MM.1S (cell line): ENCODE measurements around the gene RAB6D.
"Not testable (repeated sequence)": the region's sequence is repeated elsewhere in the genome, so short reads cannot be mapped to it uniquely, and the experiment has no call there.

Experiments used
- DNase-seq: peaks from one replicate; pipeline ENCODE4 v3.0.0-alpha.2; 2015
- H2AFZ ChIP-seq: fragments of 300-600 bp; sonication (generic); 2 replicates; pipeline ENCODE4 v1.6.0; 2016; ENCODE audit warnings: antibody characterized with exemption, low read length
- H3F3A ChIP-seq: fragments of 300-600 bp; sonication (generic); 2 replicates; pipeline ENCODE4 v1.6.1; 2016; ENCODE audit warnings: mild to moderate bottlenecking, antibody characterized with exemption, low read length, moderate library complexity, mixed read lengths; ENCODE audit not compliant: insufficient read depth
- H3K27ac ChIP-seq: fragments of 300-600 bp; sonication (generic); 2 replicates; pipeline ENCODE4 v1.5.1; 2016; ENCODE audit warnings: mild to moderate bottlenecking, low read length
- H3K27me3 ChIP-seq: fragments of 300-600 bp; sonication (generic); replicated peaks from 2 replicates; pipeline ENCODE4 v1.6.0; 2016; ENCODE audit warnings: low read length; ENCODE audit not compliant: insufficient read depth
- H3K36me3 ChIP-seq: fragments of 300-600 bp; sonication (generic); replicated peaks from 2 replicates; pipeline ENCODE4 v1.6.1; 2016; ENCODE audit warnings: mild to moderate bottlenecking, low read length, mixed read lengths; ENCODE audit not compliant: insufficient read depth
- H3K4me1 ChIP-seq: fragments of 300-600 bp; sonication (generic); 2 replicates; pipeline ENCODE4 v1.6.1; 2016; ENCODE audit warnings: low read length, mixed read lengths
- H3K4me2 ChIP-seq: fragments of 300-600 bp; sonication (generic); 2 replicates; pipeline ENCODE4 v1.6.0; 2016; ENCODE audit warnings: low read depth, low read length
- H3K4me3 ChIP-seq: fragments of 300-600 bp; sonication (generic); 2 replicates; pipeline ENCODE4 v1.5.1; 2016; ENCODE audit warnings: low read length, mixed read lengths
- H3K79me2 ChIP-seq: fragments of 300-600 bp; sonication (generic); 2 replicates; pipeline ENCODE4 v1.6.1; 2016; ENCODE audit warnings: mixed run types, low read length, mixed read lengths
- H3K9ac ChIP-seq: fragments of 300-600 bp; sonication (generic); 2 replicates; pipeline ENCODE4 v1.6.1; 2016; ENCODE audit warnings: low read length, mixed read lengths
- H3K9me2 ChIP-seq: fragments of 300-600 bp; sonication (generic); replicated peaks from 2 replicates; pipeline ENCODE4 v1.6.1; 2016; ENCODE audit warnings: mild to moderate bottlenecking, low read length, mixed read lengths; ENCODE audit not compliant: insufficient read depth
- H3K9me3 ChIP-seq: fragments of 300-600 bp; sonication (generic); replicated peaks from 2 replicates; pipeline ENCODE4 v1.6.1; 2016; ENCODE audit warnings: mild to moderate bottlenecking, low read length, mixed read lengths; ENCODE audit not compliant: insufficient read depth
- H4K20me1 ChIP-seq: fragments of 300-600 bp; sonication (generic); 2 replicates; pipeline ENCODE4 v1.6.1; 2016; ENCODE audit warnings: mild to moderate bottlenecking, low read length, moderate library complexity, mixed read lengths; ENCODE audit not compliant: insufficient read depth
- EZH2 ChIP-seq: fragments of 300-600 bp; sonication (generic); optimal IDR thresholded peaks from 2 replicates; pipeline ENCODE3; 2017; ENCODE audit warnings: low read depth, mild to moderate bottlenecking, antibody characterized with exemption, low read length, mixed read lengths
- EZH2phosphoT487 ChIP-seq: fragments of 300-600 bp; sonication (generic); IDR thresholded peaks from 2 replicates; pipeline ENCODE4 v1.6.1; 2018; ENCODE audit warnings: antibody characterized with exemption, low read length
- TF ChIP-seq, protein P1 (sequence below): fragments of 300-600 bp; sonication (generic); IDR thresholded peaks from 2 replicates; pipeline ENCODE4 v1.5.1; 2016; ENCODE audit warnings: antibody characterized with exemption, low read length, mixed read lengths

Gene RAB6D

DNA sequence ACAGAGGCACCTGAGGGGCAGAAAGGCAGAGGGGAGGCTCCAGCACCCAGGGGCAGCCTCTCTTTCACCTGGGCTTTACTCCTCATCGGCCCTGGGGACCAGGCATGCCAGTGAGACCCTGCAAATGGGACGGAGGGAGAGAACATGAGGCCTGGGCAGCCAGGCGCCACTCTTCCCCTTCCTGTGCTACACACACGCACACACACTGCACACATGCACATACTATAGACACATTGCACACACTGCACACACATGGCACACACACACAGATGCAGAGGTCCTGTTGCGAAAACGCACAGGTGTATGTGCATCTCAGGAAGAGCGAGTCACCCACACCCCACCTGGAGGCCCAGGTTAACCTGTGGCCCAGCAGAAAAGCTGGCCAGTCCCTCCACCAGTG is 3.4 kb upstream of the RAB6D start:
- Histone ChIP-seq H3K9me2 (no peaks in the 10 kb centered on the region), H3K4me2 (no peak overlapping the region)

DNA sequence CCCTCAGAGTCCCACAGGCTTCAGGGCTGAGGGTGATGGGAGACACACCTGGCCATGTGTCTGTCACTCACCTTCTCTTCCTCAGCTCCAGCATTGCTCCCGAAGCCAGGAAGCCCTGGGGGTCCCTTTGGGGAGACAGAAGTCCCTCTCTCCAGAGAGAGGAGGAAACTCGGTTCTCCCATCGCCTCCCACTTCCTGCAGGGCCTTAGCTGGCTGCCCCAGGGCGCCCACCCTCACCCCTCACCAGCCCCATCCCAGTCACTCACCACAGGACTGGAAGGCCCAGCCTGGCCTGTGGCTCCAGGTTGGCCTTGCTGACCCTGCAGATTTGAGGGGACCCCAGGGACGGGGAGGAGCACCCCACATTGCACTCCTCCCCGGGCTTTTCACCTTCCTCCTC is 2.7 kb upstream of the RAB6D start:
- TF ChIP-seq EZH2phosphoT487 = no peak
- no peak overlapping the region for H3K27ac ChIP-seq
- no peaks in the 10 kb centered on the region for H3K9me2 ChIP-seq
- H2AFZ ChIP-seq = no peak overlapping the region
- H3K27me3 ChIP-seq = no peaks in the 10 kb centered on the region
- no peaks in the 10 kb centered on the region for H4K20me1 ChIP-seq
- DNase-seq = no peak
- no peaks in the 10 kb centered on the region for H3K9me3 ChIP-seq
- H3K36me3 ChIP-seq = no peaks in the 10 kb centered on the region
- no peak overlapping the region for H3K4me2 ChIP-seq
- no peak overlapping the region for H3K4me3 ChIP-seq
- H3K9ac ChIP-seq = no peak overlapping the region
- H3K79me2 ChIP-seq = no peaks in the 10 kb centered on the region
- no peaks in the 10 kb centered on the region for H3F3A ChIP-seq
- no peaks in the 10 kb centered on the region for H3K4me1 ChIP-seq

More for the DNA sequence above, 3.4 kb upstream of the RAB6D start:
- TF ChIP-seq, protein P1, sequence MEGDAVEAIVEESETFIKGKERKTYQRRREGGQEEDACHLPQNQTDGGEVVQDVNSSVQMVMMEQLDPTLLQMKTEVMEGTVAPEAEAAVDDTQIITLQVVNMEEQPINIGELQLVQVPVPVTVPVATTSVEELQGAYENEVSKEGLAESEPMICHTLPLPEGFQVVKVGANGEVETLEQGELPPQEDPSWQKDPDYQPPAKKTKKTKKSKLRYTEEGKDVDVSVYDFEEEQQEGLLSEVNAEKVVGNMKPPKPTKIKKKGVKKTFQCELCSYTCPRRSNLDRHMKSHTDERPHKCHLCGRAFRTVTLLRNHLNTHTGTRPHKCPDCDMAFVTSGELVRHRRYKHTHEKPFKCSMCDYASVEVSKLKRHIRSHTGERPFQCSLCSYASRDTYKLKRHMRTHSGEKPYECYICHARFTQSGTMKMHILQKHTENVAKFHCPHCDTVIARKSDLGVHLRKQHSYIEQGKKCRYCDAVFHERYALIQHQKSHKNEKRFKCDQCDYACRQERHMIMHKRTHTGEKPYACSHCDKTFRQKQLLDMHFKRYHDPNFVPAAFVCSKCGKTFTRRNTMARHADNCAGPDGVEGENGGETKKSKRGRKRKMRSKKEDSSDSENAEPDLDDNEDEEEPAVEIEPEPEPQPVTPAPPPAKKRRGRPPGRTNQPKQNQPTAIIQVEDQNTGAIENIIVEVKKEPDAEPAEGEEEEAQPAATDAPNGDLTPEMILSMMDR = no peak
- no peak for TF ChIP-seq EZH2
- TF ChIP-seq EZH2phosphoT487 = no peak
- no peak for DNase-seq
- Histone ChIP-seq H3K9me3 (no peaks in the 10 kb centered on the region), H3K27ac (no peak overlapping the region), H3K36me3 (no peaks in the 10 kb centered on the region), H3F3A (no peaks in the 10 kb centered on the region), H4K20me1 (no peaks in the 10 kb centered on the region), H3K4me3 (no peak overlapping the region), H3K4me1 (no peaks in the 10 kb centered on the region), H3K79me2 (no peaks in the 10 kb centered on the region), H3K27me3 (no peaks in the 10 kb centered on the region), H3K9ac (no peak overlapping the region), H2AFZ (no peak overlapping the region)

DNA sequence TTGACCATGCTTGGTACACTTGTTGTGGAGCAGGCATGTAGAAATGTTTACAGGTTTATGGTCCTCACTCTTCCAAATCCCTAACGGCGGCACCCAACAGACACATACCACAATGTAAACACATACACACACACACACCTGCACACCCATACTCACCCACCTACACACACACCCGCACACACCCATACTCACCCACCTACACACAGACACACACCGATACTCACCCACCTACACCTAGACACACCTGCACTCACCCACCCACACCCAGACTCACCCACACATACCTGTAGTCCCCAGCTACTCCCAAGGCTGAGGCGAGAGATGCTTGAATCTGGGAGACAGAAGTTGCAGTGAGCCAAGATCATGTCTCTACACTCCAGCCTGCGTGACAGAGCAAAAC is 1.5 kb upstream of the RAB6D start:
- H3F3A ChIP-seq = no peaks in the 10 kb centered on the region
- no peaks in the 10 kb centered on the region for H3K4me1 ChIP-seq
- DNase-seq = no peak
- H3K36me3 ChIP-seq = no peaks in the 10 kb centered on the region
- H3K9ac ChIP-seq = no peak overlapping the region
- TF ChIP-seq EZH2 = no peak
- TF ChIP-seq EZH2phosphoT487 = no peak
- TF ChIP-seq, protein P1 = no peak
- H3K27me3 ChIP-seq = no peaks in the 10 kb centered on the region
- no peaks in the 10 kb centered on the region for H3K79me2 ChIP-seq
- no peak overlapping the region for H3K4me3 ChIP-seq
- H4K20me1 ChIP-seq = no peaks in the 10 kb centered on the region
- H3K4me2 ChIP-seq = no peak overlapping the region
- no peak overlapping the region for H2AFZ ChIP-seq
- H3K27ac ChIP-seq = no peak overlapping the region
- H3K9me2 ChIP-seq = no peaks in the 10 kb centered on the region
- H3K9me3 ChIP-seq = no peaks in the 10 kb centered on the region

DNA sequence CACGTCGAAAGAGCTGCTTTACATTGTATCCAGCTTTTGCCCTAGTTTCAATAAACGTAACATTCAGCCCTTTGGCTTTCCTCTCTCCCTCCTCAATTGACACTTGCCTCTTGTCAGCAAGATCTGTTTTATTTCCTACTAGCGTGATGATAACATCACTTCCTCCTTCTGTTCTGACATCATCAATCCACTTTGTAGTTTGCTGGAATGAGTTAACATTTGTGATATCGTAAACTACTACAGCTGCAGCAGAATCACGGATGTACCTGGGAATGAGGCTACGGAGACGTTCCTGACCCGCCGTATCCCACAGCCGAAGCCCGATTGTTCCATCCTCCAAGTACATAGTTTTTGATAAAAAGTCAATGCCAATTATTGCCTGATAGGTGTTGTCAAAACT is 755 bp downstream of the RAB6D start:
- H2AFZ ChIP-seq, H3K9me2 ChIP-seq, H3K36me3 ChIP-seq, H3K4me1 ChIP-seq, H3K9ac ChIP-seq, H3K9me3 ChIP-seq, H3K27ac ChIP-seq, H3F3A ChIP-seq, H3K27me3 ChIP-seq, H3K4me2 ChIP-seq, DNase-seq, H4K20me1 ChIP-seq, H3K4me3 ChIP-seq, H3K79me2 ChIP-seq: not testable (repeated sequence)

DNA sequence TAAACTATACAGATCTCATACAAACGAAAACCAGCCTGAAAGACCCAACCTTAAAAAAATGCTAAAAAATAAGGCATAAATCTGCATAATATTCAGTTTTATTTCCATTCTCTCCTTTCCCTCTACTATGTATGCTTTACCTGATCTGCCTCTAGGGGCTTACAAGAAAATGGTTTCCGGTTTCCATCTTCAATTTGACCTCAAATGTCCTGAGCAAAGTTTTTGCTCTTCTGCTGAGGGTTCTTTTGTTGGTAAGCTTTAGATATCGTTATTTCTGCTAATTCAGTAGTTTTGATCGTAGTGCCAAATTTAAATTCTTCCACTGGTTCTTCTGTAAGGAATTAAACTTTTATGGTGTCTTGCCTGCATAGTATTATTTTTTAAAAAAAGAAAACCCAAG is 2.2 kb downstream of the RAB6D start:
- not testable (repeated sequence) for H3K27ac ChIP-seq, H3K9me2 ChIP-seq

DNA sequence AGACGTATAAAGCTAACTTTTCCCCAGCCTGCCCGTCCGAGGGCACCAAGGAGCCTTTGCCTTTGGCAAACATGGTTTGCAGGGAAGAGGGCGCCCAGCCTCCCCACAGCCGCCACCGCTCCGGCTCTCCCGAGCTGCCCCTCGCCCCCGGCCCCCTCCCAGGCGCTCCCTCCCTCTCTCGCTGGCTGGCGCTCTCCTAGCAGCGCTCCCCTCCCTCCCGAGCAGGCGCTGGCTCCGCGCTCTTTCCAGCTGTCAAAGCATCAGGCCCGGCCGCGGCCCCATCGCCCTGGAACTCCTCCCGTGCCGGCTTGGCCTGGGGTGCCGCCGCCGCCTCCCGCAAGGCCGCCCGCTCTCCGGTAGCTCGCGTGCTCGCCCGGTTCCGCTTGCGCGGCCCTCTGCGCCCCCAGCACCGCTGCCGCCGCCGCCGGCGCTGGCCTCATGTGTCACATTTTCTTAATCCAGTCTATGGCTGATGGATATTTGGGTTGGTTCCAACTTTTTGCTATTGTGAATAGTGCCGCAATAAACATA is 10.7 kb downstream of the RAB6D start:
- H3K36me3 ChIP-seq, H3K4me1 ChIP-seq, H3F3A ChIP-seq, H3K4me3 ChIP-seq, H3K9ac ChIP-seq, H3K27me3 ChIP-seq, H3K79me2 ChIP-seq, H3K27ac ChIP-seq, DNase-seq, H3K9me2 ChIP-seq, H2AFZ ChIP-seq, H3K9me3 ChIP-seq, H3K4me2 ChIP-seq, H4K20me1 ChIP-seq: not testable (repeated sequence)

More for the DNA sequence above, 2.2 kb downstream of the RAB6D start:
- H3K4me2 ChIP-seq, DNase-seq, H3K79me2 ChIP-seq, H2AFZ ChIP-seq, H3K27me3 ChIP-seq, H3K4me1 ChIP-seq, H3K9ac ChIP-seq, H3F3A ChIP-seq, H3K36me3 ChIP-seq, H4K20me1 ChIP-seq, H3K4me3 ChIP-seq, H3K9me3 ChIP-seq: not testable (repeated sequence)
